HepG2 (cell line): Measurements from ENCODE around the gene GCN1. TPM values are rescaled to one million over a fixed set of nuclear protein-coding genes. Genes with fewer than 3 reads are reported as not detected.

Experiments
- ARID3A ChIP-seq: IDR thresholded peaks from 2 replicates; pipeline ENCODE4 v1.6.1; 2012; ENCODE audit warnings: low read depth, low read length, improper control_type of control experiment
- DNMT1 ChIP-seq: sonication (generic); formaldehyde crosslinking; IDR thresholded peaks from 2 replicates; pipeline ENCODE4 v1.5.1; 2020; ENCODE audit warnings: mild to moderate bottlenecking, missing genetic modification reagents
- EZH2 ChIP-seq: conservative IDR thresholded peaks from 2 replicates; pipeline ENCODE4 v1.6.1; 2012; ENCODE audit warnings: mild to moderate bottlenecking, low read depth, low read length, moderate library complexity
- FOXA3 ChIP-seq: IDR thresholded peaks from 2 replicates; pipeline ENCODE4 v1.6.1; 2016; ENCODE audit warnings: missing genetic modification reagents, missing compliant biosample characterization
- FOXP4 ChIP-seq: sonication (generic); formaldehyde crosslinking; IDR thresholded peaks from 2 replicates; pipeline ENCODE4 v1.4.0; 2020; ENCODE audit warnings: missing genetic modification reagents
- ISL2 ChIP-seq: sonication (generic); formaldehyde crosslinking; IDR thresholded peaks from 2 replicates; pipeline ENCODE4 v1.5.0; 2020; ENCODE audit warnings: missing genetic modification reagents
- KAT8 ChIP-seq: IDR thresholded peaks from 2 replicates; pipeline ENCODE4 v1.6.1; 2016; ENCODE audit warnings: missing genetic modification reagents, missing compliant biosample characterization
- LBX2 ChIP-seq: sonication (generic); formaldehyde crosslinking; IDR thresholded peaks from 2 replicates; pipeline ENCODE4 v1.5.0; 2020; ENCODE audit warnings: missing genetic modification reagents, mild to moderate bottlenecking, borderline replicate concordance
- MXI1 ChIP-seq: IDR thresholded peaks from 3 replicates; pipeline ENCODE4 v1.6.1; 2012; ENCODE audit warnings: low read depth, low read length, inconsistent platforms, borderline replicate concordance
- MYC ChIP-seq: sonication (generic); formaldehyde crosslinking; IDR thresholded peaks from 2 replicates; pipeline ENCODE4 v1.9.0; 2021; ENCODE audit warnings: missing genetic modification reagents, borderline replicate concordance
- NFKBIZ ChIP-seq: IDR thresholded peaks from 2 replicates; pipeline ENCODE4 v1.6.1; 2018; ENCODE audit warnings: missing genetic modification reagents, missing compliant biosample characterization
- PAF1 ChIP-seq: IDR thresholded peaks from 2 replicates; pipeline ENCODE4 v1.6.1; 2016; ENCODE audit warnings: missing genetic modification reagents, missing compliant biosample characterization
- SNRNP70 ChIP-seq: fragments of 200-400 bp; formaldehyde crosslinking; IDR thresholded peaks from 2 replicates; pipeline ENCODE4 v1.6.1; 2017; ENCODE audit warnings: mild to moderate bottlenecking, low read depth, low read length, moderate library complexity
- TGIF2 ChIP-seq: IDR thresholded peaks from 2 replicates; pipeline ENCODE4 v1.6.1; 2016; ENCODE audit warnings: control low read depth, missing compliant biosample characterization
- ZBTB4 ChIP-seq: sonication (generic); formaldehyde crosslinking; IDR thresholded peaks from 2 replicates; pipeline ENCODE4 v1.4.0; 2020; ENCODE audit warnings: missing genetic modification reagents, mild to moderate bottlenecking, borderline replicate concordance
- ZBTB43 ChIP-seq: sonication (generic); formaldehyde crosslinking; conservative IDR thresholded peaks from 2 replicates; pipeline ENCODE4 v1.4.0; 2020; ENCODE audit warnings: missing genetic modification reagents
- ZNF326 ChIP-seq: sonication (generic); formaldehyde crosslinking; IDR thresholded peaks from 2 replicates; pipeline ENCODE4 v1.4.0; 2020; ENCODE audit warnings: missing genetic modification reagents, borderline replicate concordance
- polyA plus RNA-seq, 8 experiments: library from polyadenylated mRNA; depleted of rRNA in 3 of 8; stranded (reverse) in 7 of 8; unstranded in 1 of 8; fragments of >200 nt; fragmentation: Illumina TruSeq in 4 of 8; extraction: Trizol in 4 of 8; gene quantifications; 2 replicates each; pipeline versions ENCODE4 v1.2.1 to v1.2.3, GENCODE V29; 2011 to 2016; ENCODE audit warnings: low read depth in 4 of 8, missing spikeins in 1 of 8, mixed read lengths in 1 of 8; ENCODE audit not compliant: insufficient read depth in 1 of 8
- total RNA-seq, 5 experiments: library from RNA; depleted of rRNA; stranded (reverse); fragments of >200 nt; fragmentation: Illumina TruSeq; extraction: Trizol; gene quantifications; 2 replicates each; pipeline ENCODE4 v1.2.3, GENCODE V29; 2016; ENCODE audit warnings: low read depth in 1 of 5

Gene GCN1
- total and polyA plus RNA-seq, 2 of the 13 experiments (the other 11 are each of a cell fraction or from before 2014, with no cell fraction given) = 58.2 to 83.0 TPM

- TF ChIP-seq ZBTB4 (CRISPR knock-in tag) (no peak), FOXP4 (CRISPR knock-in tag) (no peak), ZNF326 (CRISPR knock-in tag) (no peak), LBX2 (CRISPR knock-in tag) (no peak), ARID3A (peak; percentile 35; the same call in 1 of the 2 replicates), DNMT1 (CRISPR knock-in tag) (no peak), KAT8 (CRISPR knock-in tag) (peak; percentile 54; the same call in 1 of the 2 replicates), SNRNP70 (no peak), TGIF2 (no peak; the same call in 1 of the 2 replicates), NFKBIZ (CRISPR knock-in tag) (no peak), ISL2 (CRISPR knock-in tag) (peak; percentile 27; the same call in 1 of the 2 replicates), ZBTB43 (CRISPR knock-in tag) (no peak), MYC (CRISPR knock-in tag) (no peak), PAF1 (no peak), MXI1 (peak; percentile 66; the same call in 1 of the 3 replicates), FOXA3 (peak; percentile 47; the same call in 1 of the 2 replicates), EZH2 (no peak)
These were observed 40.3 kb upstream of the GCN1 start (continued) for GRCh38 chr12:120234643-120235368.
